OCI-M2 (cell line): ENCODE results near the gene RASSF8.

Experiments used
- DNase-seq: peaks from one replicate; lab custom pipeline; 2025; ENCODE audit not compliant: unreplicated experiment; lab: John Stamatoyannopoulos, UW

Gene RASSF8

DNA sequence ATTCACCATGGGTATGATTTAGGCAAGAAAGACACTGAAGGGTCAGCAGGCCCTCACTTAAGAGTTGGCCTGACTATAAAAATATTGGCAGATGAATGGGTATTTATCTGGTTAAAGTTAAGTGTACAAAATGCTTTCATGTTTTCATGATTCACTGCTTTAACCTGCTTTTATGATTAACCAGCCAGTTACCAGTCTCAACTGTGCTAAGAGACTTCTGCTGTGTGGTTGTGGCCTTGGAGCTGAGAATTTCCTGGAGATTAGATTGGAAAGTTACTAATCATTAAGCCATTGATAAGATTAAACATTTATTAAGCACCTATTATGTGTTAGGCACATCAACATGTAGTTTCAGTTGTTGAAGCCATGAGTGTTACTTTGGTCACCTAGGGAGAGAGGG lies 68.9 kb downstream of the RASSF8 start:
- DNase-seq: no peak

DNA sequence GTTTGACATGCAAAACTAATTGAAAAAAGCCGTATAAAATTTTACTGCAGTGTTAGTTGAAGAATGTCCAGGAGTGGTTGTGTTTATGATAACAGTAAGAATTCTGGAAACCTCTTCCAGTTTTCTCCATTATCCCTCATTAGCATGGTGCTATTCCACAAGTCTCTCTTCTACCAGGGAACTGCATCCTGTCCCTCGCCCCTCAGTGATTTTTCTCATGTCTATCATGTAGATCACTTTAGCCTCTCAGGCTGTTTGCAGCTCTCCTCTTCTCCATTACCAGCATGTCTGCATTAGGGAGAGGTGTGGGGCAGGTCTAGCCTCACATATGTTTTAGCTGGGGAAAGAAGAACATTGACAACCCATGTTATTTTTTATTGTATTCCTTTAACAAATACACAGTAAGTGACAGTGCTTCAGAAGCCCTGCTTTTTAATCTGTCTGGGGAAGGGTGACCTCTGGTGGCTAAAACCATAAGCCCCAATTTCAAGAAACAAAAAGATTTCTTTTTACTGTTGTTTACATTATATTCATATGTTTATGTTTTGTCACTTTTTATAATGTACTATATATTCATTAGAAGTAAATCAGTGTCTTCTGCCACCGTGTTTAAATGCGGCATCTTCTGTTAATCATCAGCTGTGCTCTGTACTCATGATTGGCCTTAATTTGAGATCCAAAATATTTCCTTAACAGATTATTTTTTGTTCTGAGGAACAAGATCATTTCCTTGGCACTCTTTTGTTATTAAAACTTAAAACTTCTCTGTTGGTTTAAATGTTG lies 70.7 kb downstream of the RASSF8 start:
- no peak for DNase-seq

DNA sequence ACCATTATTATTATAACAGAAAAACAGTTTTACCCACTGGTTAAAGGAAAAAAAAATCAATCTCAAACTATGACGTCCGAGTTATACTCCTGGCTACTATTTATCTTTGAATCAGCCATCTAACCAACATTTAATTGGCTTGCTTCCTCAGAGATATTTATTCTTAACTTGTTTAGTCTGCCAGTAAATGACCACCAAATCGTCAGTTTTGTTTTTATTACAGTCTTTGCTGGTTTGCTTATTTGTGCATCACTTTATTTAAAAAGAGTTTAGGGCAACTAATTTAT lies 71.2 kb downstream of the RASSF8 start:
- DNase-seq: no peak

DNA sequence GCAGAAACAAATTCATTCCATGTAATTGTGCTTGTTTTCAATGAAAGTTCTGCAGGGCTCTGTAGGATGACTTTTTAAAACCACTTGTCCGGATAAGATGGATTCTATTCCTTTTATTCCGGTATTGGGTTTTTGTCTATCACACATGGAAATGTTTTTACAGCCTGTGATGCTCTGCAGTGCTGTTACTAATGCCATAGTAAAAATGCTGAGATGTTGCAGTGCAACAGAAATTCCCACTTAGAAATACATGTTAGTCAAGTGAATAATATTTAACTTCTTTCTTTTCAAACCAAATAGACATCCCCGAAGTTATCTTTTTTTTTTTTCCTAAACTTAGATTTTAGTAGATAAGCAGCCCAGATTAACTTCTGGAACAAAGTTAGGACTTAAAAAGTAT lies 71.9 kb downstream of the RASSF8 start:
- DNase-seq: no peak

DNA sequence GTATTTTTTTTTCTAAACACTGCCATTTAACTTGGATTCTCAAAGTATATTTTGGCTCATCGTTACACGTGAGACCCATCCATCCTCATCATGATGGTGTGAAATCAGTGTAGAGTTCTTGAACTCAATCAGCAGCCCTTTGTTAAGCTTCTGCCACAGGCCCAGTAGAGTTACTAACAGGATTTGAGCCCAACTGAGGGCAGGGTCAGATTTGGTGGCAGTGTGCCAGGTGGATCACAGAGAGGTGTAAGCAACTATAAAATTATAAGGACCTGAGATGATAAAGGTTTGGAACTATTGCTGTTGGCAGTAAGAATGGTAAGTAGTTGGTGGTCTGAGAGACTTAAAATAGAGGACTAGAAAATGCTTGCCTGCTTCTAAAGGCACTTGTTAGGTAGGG lies 72.8 kb downstream of the RASSF8 start:
- no peak for DNase-seq

DNA sequence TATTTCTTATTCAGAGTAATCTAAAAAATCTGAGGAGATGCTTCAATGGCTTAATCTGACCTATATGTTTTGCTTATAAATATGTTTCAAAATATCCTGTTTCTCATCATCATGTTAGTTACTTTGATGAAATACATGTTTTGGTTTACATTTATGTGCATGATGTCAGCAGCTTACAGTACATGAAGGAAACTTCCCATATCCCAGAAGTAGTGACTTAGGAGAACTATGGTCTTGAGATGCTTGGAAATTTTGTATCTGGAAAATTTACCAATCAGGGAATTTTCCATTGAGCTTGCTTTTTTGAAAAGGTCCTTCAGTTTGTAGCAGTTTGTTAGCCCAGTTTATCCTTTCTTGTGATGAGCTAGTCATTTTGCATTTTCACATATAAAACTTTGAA lies 73.3 kb downstream of the RASSF8 start:
- DNase-seq: no peak

DNA sequence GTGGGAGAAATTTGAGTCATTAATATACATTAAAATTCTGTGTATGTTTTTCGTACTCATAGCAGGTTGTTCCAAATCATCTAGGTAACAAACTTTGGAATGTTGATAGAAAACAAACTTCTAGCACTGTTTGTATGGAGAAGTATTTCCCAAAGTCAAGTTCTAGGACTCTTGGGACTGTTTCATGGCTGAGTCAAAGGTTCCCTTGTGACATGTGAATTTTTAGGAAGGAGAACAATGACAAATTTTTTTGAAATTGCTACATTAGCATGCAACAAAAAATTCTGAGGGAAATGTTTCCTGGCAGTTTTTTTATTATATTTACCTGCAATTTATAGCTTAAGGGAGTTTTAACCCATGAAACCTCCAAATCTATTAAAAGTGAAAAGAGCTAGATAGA lies 73.8 kb downstream of the RASSF8 start:
- no peak for DNase-seq

DNA sequence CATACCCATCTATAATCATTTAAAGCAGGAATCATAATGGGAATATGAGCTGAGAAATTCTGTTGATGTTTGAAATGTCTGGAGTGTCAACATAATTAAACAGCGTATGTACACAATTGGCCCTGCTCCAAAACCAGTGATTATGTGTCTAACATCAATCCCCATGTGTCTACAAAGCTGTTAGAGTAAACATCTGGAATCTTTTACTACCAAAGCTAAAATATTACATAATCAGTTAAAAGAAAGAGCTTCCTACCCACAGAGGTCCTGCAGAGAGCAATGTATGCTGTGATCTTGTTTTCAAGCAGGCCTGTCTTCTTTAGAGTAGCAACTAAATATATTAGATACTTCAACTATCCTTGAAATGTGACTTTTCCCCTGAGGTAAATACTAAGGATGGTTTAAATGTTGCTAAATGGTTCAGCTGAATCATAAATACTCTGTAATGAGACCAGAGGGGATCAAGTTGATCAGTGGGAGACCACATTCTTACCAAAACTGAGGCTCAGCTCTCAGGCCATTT lies 74.3 kb downstream of the RASSF8 start:
- no peak for DNase-seq

DNA sequence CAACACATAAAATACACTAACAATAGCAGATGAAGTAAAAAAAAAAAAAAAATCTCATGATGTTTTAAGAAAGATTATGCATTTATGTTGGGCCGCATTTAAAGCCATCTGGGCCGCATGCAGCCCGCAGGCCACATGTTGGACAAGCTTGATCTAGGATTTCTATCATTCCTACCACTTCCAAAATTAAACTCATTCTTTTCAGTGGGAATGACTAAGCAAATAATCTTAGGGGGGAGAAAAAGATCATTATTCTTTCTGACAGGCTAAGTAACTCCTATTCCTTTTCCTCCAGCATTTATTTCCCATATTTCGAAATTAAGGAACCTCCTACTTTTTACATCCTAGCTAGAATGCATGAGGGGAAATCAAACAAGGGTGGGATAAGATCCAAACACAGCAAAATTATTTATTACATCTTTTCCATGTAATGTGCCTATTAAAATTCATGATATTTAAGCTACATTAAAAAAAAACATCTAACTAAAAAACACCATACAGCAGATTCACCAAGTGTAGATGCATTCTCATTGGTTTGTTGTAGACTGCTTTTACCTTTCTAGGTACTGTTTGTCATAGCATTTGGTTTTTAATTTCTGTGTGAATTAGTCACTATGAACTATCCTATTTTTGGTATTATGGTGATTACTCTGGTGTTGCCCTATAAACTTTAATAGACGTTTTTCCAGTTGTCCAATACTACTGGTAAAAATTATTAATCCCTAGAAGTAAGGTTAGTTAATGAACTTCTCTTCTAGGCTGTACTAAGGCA lies 76.1 kb downstream of the RASSF8 start:
- DNase-seq: no peak

DNA sequence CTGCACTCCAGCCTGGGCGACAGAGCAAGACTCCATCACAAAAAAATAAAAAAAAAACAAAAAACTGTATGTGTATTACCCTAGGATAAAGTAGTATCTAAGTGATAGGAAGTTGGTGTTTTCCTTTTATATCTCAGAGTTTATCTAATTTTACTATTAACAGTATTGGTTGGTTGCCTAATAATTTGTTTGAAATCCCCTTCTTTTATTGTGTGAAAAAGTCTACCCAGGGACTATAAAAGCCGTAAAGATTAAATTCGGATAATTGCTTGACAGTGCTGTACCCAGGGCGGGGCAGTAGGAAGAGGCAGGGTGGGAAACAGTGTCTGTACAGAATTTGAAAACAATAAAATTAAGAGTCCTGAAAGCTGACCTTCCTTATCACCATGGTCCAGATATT lies 78.4 kb downstream of the RASSF8 start:
- DNase-seq: no peak

DNA sequence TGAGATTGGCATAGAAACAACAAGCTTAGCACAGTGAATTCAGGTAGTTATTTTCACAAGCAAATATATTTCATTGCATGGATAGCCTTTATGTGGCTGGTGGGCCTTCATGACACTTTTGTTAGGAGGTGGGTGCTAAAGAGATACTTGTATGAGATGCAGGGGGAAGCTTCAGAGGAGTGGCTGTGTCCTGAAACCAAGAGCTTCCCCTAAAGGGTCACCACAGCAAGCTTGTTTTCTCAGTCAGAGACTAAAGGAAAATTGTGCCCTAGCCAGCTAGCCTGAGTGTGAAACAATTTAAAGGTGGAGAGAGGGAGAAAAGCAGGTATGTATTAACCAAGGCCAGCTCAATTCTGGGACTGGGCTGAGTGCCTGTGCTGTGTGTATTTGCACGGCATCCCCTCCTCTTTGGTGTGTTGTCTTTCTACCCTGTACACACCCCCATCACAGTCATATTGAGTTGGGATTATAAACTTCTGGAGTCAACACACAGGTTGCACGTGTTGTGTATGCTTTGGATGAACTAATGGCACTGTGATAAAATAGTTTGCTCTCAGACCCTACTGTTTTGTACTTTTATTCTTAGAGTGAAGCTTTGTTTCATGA lies 79.2 kb downstream of the RASSF8 start:
- no peak for DNase-seq

DNA sequence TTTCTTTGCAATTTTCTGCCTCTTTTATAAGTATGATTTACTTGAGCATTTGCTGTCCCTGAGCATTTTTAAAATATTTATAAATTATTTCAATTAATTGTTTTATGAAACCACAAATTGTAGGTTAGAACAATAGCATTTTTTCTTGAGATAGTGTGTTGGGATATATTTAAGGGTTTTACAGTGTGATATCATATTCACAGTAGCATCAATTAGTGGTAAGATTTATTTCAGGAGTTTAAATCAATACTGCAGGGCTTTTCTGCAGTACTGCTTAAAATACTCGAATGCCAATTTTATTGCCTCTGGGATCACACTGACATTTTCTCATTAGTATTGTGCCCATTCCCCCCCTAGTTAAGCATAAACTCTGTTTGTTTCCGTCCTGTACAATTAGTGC lies 84.2 kb downstream of the RASSF8 start:
- no peak for DNase-seq

DNA sequence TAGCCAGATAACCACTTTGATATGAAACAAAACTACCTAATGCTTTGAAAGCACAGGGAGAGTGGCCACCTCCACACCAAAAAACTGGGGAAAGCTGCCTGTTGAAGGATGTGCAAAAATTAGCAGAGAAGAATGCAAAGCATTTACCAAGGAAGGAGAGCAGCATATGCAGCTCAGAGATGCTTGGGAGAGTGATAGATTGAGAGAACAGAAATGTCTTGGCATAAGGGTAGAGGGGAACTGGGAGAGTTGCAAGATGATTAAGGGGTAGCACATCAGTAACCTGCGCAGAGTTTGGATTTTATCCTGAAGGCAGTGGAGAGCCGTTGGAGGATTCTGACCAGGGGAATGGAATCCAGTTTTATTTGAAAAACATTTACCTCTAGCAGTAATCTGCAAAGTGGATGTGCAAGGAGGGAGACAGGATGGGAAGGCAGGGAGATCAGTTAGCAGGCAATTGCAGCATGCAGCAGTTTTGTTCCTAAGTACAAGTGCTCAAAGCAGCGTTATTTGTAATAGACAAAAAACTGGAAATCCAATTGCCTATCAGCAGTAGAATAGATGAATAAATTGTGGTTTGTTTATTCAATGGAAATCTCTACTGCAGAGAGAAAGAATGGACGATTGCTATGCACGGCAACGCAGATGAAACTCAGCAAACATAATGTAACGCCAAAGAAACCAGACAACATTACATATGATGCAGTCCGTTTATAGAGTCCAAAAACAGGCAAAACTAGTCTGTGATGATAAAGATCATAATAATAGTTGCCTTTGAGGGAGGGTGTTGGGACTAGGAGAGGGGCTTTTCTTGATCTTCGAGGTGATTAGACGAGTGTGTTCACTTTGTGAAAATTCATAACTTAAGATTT lies 84.9 kb downstream of the RASSF8 start:
- DNase-seq: no peak

DNA sequence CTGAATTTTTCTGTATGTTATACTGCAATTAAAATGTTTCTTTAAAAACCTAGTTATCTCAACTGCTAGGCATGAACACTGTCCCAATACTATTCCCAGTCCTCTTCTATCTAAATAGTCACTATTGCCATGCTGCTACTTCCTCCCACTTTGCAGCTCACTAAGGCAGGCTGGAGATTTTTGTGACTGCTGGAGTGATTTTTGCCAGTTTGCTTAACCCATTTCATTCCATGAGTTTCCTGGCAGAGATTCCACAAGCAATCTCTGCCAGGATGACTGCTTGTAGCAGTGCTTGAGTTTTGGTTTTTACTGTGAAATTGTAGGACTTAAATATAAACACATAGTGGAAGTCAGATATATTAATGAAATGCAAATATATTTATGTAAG lies 85.5 kb downstream of the RASSF8 start:
- no peak for DNase-seq

DNA sequence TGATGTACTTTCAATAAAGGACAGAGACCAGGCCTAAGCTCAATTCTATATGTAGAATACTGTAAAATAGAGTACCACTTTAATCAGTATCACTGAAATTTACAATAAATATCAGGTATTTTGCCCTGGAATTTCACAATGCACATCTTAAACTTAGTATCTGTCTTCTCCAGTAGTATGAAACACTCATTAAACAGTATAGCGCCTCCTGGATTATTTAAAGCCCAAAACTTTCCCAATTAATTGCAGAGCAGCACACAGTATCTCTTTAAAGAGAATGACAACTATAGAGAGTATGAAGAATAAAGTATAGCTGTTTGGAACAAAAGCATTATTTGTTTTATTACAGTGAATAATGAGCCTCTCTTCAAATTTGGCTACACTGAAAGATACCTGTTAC lies 86.1 kb downstream of the RASSF8 start:
- no peak for DNase-seq

DNA sequence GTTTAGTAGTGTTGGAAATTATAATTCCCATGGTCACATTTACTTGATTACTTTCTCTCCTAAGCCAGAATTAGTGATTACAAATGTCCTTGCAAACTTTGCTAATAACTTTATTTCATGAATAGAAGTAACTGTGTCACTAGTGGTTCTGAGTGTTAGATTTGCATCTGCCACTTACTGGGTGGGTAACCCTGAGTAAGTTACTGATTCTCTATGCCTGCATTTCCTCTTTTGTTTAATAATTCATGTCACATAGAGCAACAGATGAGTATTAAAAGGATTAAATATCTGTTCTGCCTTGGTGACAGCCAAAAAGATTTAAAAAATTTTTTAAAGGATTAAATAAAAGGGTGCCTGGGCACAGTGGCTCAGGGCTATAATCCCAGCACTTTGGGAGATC lies 87.7 kb downstream of the RASSF8 start:
- no peak for DNase-seq

DNA sequence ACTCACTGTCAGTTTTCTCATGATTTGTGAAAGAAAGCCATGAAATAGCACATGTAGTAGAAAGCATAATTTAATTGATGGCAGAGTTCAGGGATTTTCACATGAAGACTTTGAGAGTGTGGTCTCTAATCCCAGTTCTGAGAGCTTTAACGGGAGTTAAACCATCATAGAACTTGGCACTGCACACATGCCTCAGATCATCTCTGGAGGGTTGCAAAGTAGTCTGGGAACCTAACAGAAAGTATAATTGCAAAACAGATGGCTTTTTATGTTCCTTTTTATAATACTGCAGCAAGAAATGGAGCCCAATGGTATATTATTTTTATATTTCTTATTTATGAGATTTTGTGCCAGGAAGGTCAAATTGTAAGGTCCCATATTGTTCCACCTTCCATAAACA lies 88.4 kb downstream of the RASSF8 start:
- no peak for DNase-seq

DNA sequence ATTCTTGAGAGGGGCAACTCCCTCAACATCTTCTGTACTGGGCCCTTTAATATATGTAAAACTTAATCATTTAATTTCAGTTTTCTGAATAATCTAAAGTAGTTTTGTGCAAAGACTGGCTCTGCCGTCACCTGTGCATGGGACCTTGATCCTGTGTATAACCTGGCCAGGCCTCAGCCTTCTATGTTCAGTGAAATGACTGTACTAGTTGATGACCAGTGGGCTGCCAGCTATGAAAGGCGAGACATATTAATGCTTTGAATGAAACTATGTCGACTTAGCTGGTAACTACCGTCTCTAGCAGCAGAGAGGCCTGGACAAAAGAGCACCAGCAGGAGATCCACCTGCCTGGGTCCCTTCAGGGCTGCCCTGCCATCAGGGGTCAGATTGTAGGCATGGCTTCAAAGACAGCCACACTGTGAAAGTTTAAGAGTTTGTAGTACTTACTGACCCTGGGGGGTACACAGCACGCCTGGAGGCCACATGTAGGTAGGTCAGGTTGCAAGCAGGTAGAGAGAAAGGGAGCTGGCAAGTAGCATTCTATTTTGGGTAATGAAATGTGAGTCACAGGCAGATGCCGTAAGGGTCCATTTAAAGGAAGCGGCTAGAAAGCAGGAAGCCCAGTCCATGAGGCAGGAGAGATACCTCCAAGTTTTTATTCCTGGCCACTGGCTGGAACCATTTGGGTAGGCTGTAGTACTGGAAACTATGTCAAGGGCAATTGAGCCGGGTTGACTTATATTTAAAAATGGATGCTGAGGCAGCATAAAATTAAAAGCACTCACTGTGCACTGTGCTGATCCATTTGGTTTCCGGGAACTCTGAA lies 89.1 kb downstream of the RASSF8 start:
- DNase-seq: no peak

DNA sequence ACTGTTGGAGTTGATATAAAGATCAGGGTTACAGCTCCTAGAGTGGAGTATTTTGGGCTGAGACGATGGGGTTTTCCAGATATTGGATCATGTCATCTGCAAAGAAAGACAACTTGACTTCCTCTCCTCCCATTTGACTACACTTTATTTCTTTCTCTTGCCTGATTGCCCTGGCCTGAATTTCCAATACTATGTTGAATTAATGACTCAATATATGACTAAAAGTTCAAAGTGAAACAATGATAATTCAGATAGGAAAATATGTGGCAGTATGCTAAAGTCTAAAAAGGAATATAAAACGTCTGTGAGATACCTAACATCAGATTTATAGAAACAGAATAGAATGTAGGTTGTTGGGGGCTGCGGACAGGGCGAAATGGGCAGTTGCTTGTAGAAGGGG lies 94.2 kb downstream of the RASSF8 start:
- DNase-seq: no peak

DNA sequence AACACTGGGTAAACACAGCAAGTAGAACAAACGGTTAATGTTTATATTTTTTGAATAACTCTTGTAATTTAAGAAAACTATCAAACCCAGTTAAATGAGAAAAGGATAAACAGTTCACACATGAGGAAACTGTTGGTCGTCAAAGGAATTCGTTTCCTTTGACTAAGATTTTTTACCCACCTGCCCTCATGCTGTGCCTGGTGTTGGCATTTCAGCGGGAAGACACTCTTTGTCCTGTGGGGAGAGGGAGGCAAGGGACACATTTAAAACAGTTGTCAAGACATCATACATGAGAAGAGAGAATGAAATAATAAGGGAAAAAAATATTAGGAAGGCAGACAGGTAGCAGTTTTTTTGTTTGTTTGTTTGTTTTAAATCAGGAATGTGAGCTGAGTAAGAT lies 95.9 kb downstream of the RASSF8 start:
- no peak for DNase-seq
